CD4-positive, CD25-positive, alpha-beta regulatory T cell (primary cell): ENCODE measurements around the gene PGR. TPM values are rescaled to one million over a fixed set of nuclear protein-coding genes. Genes with fewer than 3 reads are reported as not detected.

Experiments
- ATAC-seq, 2 donors: fragments of 150-1000 bp; cut with Tn5 transposase; one replicate each; pipeline ENCODE4 v1.10.0; 2021; ENCODE audit warnings: low read depth in 2 of 2, moderate number of reproducible peaks in 2 of 2, moderate library complexity in 1 of 2
- DNase-seq, 3 donors: peaks; one replicate each; pipeline versions ENCODE4 v3.0.0 to v3.0.0-alpha.2; 2012 to 2022; ENCODE audit warnings: mixed read lengths in 1 of 3
- H3K27ac ChIP-seq: one replicate; pipeline ENCODE4 v1.7.0; 2013; ENCODE audit warnings: mild to moderate bottlenecking, low read length; ENCODE audit not compliant: insufficient read depth, poor library complexity, severe bottlenecking
- H3K27me3 ChIP-seq: one replicate; pipeline ENCODE4 v1.7.0; 2013; ENCODE audit warnings: low read length; ENCODE audit not compliant: control insufficient read depth, insufficient read depth
- H3K36me3 ChIP-seq: one replicate; pipeline ENCODE4 v1.7.0; 2013; ENCODE audit warnings: mild to moderate bottlenecking, low read length, moderate library complexity; ENCODE audit not compliant: control insufficient read depth, insufficient read depth
- H3K4me1 ChIP-seq: 2 replicates; pipeline ENCODE4 v1.7.0; 2013; ENCODE audit warnings: mild to moderate bottlenecking, low read length; ENCODE audit not compliant: insufficient read depth, control insufficient read depth, poor library complexity, severe bottlenecking
- H3K4me3 ChIP-seq: one replicate; pipeline ENCODE4 v1.7.0; 2013; ENCODE audit warnings: low read depth, mild to moderate bottlenecking, low read length, moderate library complexity
- H3K9me3 ChIP-seq, 2 experiments: 1 replicate in 1 of 2; 2 replicates in 1 of 2; pipeline ENCODE4 v1.7.0; 2013; ENCODE audit warnings: low read length in 2 of 2, mild to moderate bottlenecking in 1 of 2, moderate library complexity in 1 of 2; ENCODE audit not compliant: control insufficient read depth in 2 of 2
- H3K27ac Mint-ChIP-seq, 3 donors: one replicate each; pipeline ENCODE4 v1.8.0; 2020 to 2022; ENCODE audit warnings: mild to moderate bottlenecking in 3 of 3, mixed read lengths in 3 of 3, moderate library complexity in 2 of 3
- H3K27me3 Mint-ChIP-seq: one replicate; pipeline ENCODE4 v1.8.0; 2022; ENCODE audit warnings: mild to moderate bottlenecking, mixed read lengths
- H3K36me3 Mint-ChIP-seq: one replicate; pipeline ENCODE4 v1.8.0; 2020; ENCODE audit warnings: mixed read lengths
- H3K4me1 Mint-ChIP-seq, 4 donors: one replicate each; pipeline ENCODE4 v1.8.0; 2020 to 2022; ENCODE audit warnings: mixed read lengths in 4 of 4, mild to moderate bottlenecking in 1 of 4
- H3K4me3 Mint-ChIP-seq, 4 donors: one replicate each; pipeline ENCODE4 v1.8.0; 2020 to 2022; ENCODE audit warnings: mild to moderate bottlenecking in 4 of 4, mixed read lengths in 4 of 4, moderate library complexity in 3 of 4
- H3K9me3 Mint-ChIP-seq, 7 donors: one replicate each; pipeline ENCODE4 v1.8.0; 2020 to 2022; ENCODE audit warnings: mixed read lengths in 7 of 7, mild to moderate bottlenecking in 3 of 7, moderate library complexity in 2 of 7
- polyA plus RNA-seq, 4 donors: library from polyadenylated mRNA; unstranded; fragments of 300-500 nt; fragmentation: Illumina TruSeq; gene quantifications; one replicate each; pipeline ENCODE4 v1.2.3, GENCODE V29; 2021
- total RNA-seq: library from RNA; stranded (reverse); gene quantifications from one replicate; pipeline ENCODE4 v1.2.3, GENCODE V29; 2022

Gene PGR
- total and polyA plus RNA-seq, 5 donors from 2014 or later, result not detected

DNA sequence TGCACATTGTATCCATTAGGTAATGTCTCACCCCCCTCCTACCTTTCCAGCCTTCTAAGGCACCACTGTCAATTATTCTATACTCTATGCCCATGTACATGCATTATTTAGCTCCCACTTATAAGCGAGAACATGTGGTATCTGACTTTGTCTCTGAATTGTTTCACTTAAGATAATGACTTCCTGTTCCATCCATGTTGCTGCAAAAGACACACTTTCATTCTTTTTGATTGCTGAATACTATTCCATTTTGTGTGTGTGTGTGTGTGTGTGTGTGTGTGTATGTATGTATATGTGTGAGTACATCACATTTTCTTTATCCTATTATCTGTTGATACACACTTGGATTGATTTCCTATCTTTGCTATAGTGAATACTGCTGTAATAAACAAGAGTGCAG is 84.2 kb downstream of the PGR start:
- ATAC-seq, result no peak
- no peaks in the 10 kb centered on the region for H3K9me3 ChIP-seq
- DNase-seq, result no peak
- Mint-ChIP-seq H3K27ac (no peak overlapping the region), H3K27me3 (no peaks in the 10 kb centered on the region), H3K9me3 (peaks cover 0 to 18% (median 9%) of the 10 kb centered on the region in 7 donors), H3K4me1 (no peaks in the 10 kb centered on the region), H3K4me3 (no peak overlapping the region), H3K36me3 (no peaks in the 10 kb centered on the region)
- no peak overlapping the region for H3K27ac ChIP-seq
- no peak overlapping the region for H3K4me3 ChIP-seq
- no peaks in the 10 kb centered on the region for H3K27me3 ChIP-seq
- H3K4me1 ChIP-seq, result no peaks in the 10 kb centered on the region
- H3K36me3 ChIP-seq, result no peaks in the 10 kb centered on the region

DNA sequence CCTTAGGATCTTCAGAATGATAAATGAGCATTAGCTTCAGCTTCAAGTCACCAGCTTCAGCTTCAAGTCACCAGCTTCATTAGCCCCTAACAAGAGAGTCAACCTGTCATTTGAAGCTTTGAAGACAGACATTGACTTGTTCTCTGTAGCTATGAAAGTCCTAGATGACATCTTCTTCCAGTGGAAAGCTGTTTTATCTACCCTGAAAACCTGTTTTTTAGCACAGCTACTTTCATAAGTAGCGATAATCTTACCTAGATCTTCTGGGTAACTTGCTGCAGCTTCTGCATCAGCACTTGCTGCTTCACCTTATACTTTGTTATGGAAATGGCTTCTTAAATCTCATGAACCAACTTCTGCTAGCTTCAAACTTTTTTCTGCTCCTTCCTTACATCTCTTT is 85.7 kb downstream of the PGR start:
- H3K9me3 Mint-ChIP-seq, result peaks cover 0 to 22% (median 9%) of the 10 kb centered on the region in 7 donors
- no peak for DNase-seq
- H3K27me3 ChIP-seq, result no peaks in the 10 kb centered on the region
- no peaks in the 10 kb centered on the region for H3K36me3 Mint-ChIP-seq
- no peak overlapping the region for H3K27ac ChIP-seq
- no peaks in the 10 kb centered on the region for H3K36me3 ChIP-seq
- H3K4me3 Mint-ChIP-seq, result no peak overlapping the region
- H3K4me1 Mint-ChIP-seq, result no peaks in the 10 kb centered on the region
- H3K27me3 Mint-ChIP-seq, result no peaks in the 10 kb centered on the region
- no peak overlapping the region for H3K27ac Mint-ChIP-seq
- no peak overlapping the region for H3K4me3 ChIP-seq
- H3K9me3 ChIP-seq, result no peaks in the 10 kb centered on the region
- H3K4me1 ChIP-seq, result no peaks in the 10 kb centered on the region
- no peak for ATAC-seq

DNA sequence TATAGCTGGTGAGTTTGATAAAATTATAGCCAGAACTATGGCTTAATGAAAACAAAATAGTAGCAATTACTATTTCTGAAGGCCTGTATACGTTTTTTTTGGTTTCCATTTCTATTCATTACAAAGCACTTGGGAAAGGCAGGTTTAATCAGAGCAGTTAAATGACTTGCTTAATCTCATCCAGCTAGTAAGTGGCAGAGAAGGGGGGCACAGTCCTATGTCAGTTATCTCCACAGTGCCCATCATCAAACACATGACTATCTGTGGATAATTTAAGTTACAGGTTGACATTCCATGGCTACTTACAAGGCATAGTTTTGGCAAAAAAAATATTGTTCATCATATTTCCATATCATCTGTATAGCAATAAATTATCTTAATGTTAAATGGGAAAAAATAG is 93.7 kb downstream of the PGR start:
- H3K36me3 ChIP-seq, result no peaks in the 10 kb centered on the region
- H3K27ac Mint-ChIP-seq, result no peak overlapping the region
- no peak overlapping the region for H3K4me3 ChIP-seq
- no peaks in the 10 kb centered on the region for H3K9me3 ChIP-seq
- H3K9me3 Mint-ChIP-seq, result peaks cover 0 to 16% (median 4%) of the 10 kb centered on the region in 7 donors
- H3K27me3 Mint-ChIP-seq, result no peaks in the 10 kb centered on the region
- H3K4me3 Mint-ChIP-seq, result no peak overlapping the region
- no peaks in the 10 kb centered on the region for H3K27me3 ChIP-seq
- no peaks in the 10 kb centered on the region for H3K4me1 Mint-ChIP-seq
- DNase-seq, result no peak
- no peaks in the 10 kb centered on the region for H3K4me1 ChIP-seq
- no peaks in the 10 kb centered on the region for H3K36me3 Mint-ChIP-seq
- ATAC-seq, result no peak
- H3K27ac ChIP-seq, result no peak overlapping the region

DNA sequence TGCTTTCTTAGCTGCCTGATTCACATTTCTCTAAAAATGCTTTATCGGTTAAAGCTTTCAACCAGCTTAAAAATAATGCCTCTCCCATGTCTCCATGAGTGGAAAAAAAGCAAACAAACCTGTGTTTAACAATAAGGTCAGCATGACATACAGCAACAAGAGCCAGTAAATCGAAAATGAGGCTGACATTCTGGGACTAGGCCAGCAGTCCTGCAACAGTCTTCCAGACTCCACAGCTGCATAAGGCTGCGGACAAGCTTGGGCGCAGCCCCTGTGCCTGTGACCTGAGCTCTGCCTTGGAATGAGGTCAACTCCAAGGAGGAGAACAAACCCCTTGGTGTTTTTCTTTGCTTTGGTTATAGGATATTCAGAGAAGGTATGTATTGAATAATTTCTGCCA is 95.5 kb downstream of the PGR start:
- Histone ChIP-seq H3K4me1 (no peaks in the 10 kb centered on the region), H3K27me3 (no peaks in the 10 kb centered on the region), H3K4me3 (no peak overlapping the region), H3K36me3 (no peaks in the 10 kb centered on the region), H3K9me3 (no peaks in the 10 kb centered on the region), H3K27ac (no peak overlapping the region)
- no peak for DNase-seq
- ATAC-seq, result no peak
- Mint-ChIP-seq H3K27me3 (no peaks in the 10 kb centered on the region), H3K9me3 (peaks cover 0 to 17% (median 3%) of the 10 kb centered on the region in 7 donors), H3K36me3 (no peaks in the 10 kb centered on the region), H3K4me3 (no peak overlapping the region), H3K27ac (no peak overlapping the region), H3K4me1 (no peaks in the 10 kb centered on the region)

DNA sequence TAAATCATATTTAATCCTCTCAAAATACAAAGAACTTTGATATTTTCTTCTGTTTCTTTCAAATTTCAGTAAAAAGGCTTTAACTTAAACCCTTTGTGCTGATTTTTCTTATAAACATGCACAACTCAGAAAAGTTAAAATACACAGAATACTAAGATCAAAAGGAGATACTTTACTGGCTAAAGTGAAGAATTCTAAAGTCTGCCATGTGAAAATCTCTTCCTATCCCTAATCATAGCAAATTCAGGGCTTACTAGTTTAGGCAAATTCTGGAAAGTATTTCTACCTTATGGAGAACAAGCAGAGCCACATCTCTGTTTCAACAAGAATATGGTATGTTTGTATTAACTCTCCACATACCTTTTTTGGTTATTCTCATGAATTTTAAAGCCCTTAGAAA is 96.6 kb downstream of the PGR start:
- H3K27me3 ChIP-seq, result no peaks in the 10 kb centered on the region
- no peak overlapping the region for H3K27ac ChIP-seq
- DNase-seq (no peak), ATAC-seq (no peak)
- Mint-ChIP-seq H3K9me3 (peaks cover 0 to 17% (median 5%) of the 10 kb centered on the region in 7 donors), H3K27me3 (no peaks in the 10 kb centered on the region), H3K4me3 (no peak overlapping the region), H3K36me3 (no peaks in the 10 kb centered on the region), H3K27ac (no peak overlapping the region), H3K4me1 (no peaks in the 10 kb centered on the region)
- H3K36me3 ChIP-seq, result no peaks in the 10 kb centered on the region
- no peaks in the 10 kb centered on the region for H3K4me1 ChIP-seq
- no peaks in the 10 kb centered on the region for H3K9me3 ChIP-seq
- H3K4me3 ChIP-seq, result no peak overlapping the region

DNA sequence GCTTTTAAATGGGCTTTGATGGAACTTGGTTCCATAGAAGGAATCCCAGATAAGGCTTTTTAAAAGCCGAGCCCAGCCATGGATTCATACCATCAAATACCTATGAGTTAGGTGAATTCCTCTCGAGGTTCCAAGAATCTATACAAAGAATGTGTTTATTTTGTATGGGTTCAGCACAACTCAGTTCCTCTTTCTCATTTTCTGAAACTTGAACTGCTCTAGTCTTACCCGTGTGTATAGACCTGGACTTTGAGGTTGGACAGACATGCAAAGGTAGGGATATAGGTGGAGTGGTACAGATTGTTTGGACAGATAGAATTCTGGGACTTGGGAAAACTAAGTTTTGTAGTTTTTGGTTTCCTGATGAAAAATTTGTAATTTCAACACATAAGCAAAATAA is 97.9 kb downstream of the PGR start:
- no peaks in the 10 kb centered on the region for H3K27me3 Mint-ChIP-seq
- no peak overlapping the region for H3K27ac Mint-ChIP-seq
- no peak for ATAC-seq

DNA sequence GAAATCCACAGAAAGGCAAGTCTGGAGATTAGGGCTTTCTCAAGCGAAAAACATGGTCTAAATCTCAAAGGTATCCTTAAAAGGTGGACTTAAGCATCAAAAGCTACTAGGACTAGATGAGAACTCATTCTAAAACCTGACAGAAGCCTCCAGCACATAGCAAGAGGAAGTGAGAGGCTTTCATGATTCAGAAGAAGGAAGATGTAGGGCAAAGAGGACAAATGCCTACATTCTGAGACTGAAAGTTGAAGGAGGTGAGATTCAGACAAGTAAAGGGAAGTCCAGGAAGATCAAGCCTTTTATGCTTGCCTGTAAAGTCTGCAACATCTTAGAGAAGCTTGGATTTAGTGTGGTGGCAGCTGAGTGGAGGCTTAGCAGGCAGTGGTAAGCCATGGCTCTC is 98.9 kb downstream of the PGR start:
- Histone ChIP-seq H3K27me3 (no peaks in the 10 kb centered on the region), H3K27ac (no peak overlapping the region), H3K4me1 (no peaks in the 10 kb centered on the region), H3K36me3 (no peaks in the 10 kb centered on the region), H3K9me3 (no peaks in the 10 kb centered on the region), H3K4me3 (no peak overlapping the region)
- Mint-ChIP-seq H3K9me3 (peaks cover 0 to 17% (median 5%) of the 10 kb centered on the region in 7 donors), H3K36me3 (no peaks in the 10 kb centered on the region), H3K4me1 (no peaks in the 10 kb centered on the region), H3K27ac (no peak overlapping the region), H3K27me3 (no peaks in the 10 kb centered on the region), H3K4me3 (no peak overlapping the region)
- DNase-seq, result no peak
- ATAC-seq, result no peak

More for the DNA sequence above, 97.9 kb downstream of the PGR start:
- Histone ChIP-seq H3K4me3 (no peak overlapping the region), H3K4me1 (no peaks in the 10 kb centered on the region), H3K9me3 (no peaks in the 10 kb centered on the region), H3K36me3 (no peaks in the 10 kb centered on the region), H3K27me3 (no peaks in the 10 kb centered on the region), H3K27ac (no peak overlapping the region)
- DNase-seq, result no peak
- Mint-ChIP-seq H3K4me3 (no peak overlapping the region), H3K36me3 (no peaks in the 10 kb centered on the region), H3K9me3 (peaks cover 0 to 17% (median 5%) of the 10 kb centered on the region in 7 donors), H3K4me1 (no peaks in the 10 kb centered on the region)

DNA sequence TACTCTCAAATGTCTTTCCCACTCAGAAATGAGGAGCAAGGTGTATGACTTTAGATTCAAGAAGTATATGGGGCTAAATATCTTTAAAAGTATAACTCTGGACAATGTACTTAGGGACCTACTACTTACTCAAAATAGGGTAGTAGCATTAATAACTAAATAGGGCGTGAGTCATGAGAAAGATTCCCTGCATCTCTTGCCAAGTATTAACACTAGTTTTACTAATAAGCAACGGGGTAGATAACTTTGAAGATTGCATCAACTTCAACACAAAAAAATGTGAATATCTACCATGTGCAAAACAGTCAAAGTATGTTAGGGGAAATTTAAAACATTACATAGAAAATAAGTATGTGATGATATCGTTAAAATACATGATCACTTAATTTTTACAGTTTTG is 99.6 kb downstream of the PGR start:
- H3K27me3 ChIP-seq, result no peaks in the 10 kb centered on the region
- DNase-seq, result no peak
- Mint-ChIP-seq H3K4me3 (no peak overlapping the region), H3K4me1 (no peaks in the 10 kb centered on the region), H3K9me3 (peaks cover 0 to 17% (median 5%) of the 10 kb centered on the region in 7 donors), H3K27me3 (no peaks in the 10 kb centered on the region), H3K36me3 (no peaks in the 10 kb centered on the region), H3K27ac (no peak overlapping the region)
- no peaks in the 10 kb centered on the region for H3K4me1 ChIP-seq
- no peak overlapping the region for H3K4me3 ChIP-seq
- no peak for ATAC-seq
- no peaks in the 10 kb centered on the region for H3K36me3 ChIP-seq
- H3K9me3 ChIP-seq, result no peaks in the 10 kb centered on the region
- H3K27ac ChIP-seq, result no peak overlapping the region
